ENCODE data around the gene SLC24A4. TPM values are rescaled to one million over a fixed set of nuclear protein-coding genes. Genes with fewer than 3 reads are reported as not detected.

SLC24A4 gene
- total RNA-seq, 3 donors from 2014 or later (not counting 1 experiment from before 2014, with no cell fraction given) = 1.1 to 3.2 (median 2.1) TPM

DNA sequence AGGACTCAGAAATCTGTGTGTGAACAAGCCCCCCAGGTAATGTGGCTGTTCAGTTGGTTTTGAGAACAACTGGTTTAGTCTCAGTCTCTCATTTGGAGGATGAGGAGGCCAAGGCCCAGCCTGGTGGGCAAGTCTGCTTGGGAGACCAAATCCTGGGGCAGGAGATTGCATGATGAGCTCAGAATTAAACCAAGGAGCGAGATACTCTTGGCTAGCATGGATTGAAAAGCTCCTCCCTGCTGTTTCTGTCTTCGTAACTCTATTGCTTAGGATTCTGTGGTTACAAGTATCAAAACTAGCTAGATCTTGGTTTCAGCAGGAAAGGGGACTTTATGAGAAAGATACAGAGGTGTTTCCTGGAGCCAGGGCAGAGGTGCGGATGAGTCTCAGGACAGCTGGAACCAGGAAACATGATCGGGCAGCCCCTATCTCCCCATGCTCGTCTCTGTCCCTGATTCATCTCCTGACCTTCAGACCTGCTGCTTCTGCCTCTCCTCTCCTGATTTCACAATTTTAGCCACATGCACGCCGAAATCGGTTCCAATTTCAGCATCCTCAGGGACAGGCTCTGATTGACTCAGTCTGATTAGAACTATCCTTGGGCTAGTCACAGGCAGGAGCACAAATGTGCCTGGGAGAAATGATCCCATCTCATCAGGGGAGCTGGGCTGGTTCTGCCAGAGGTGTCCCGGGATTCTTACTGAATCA lies 150.4 kb downstream of the SLC24A4 start:
- Histone ChIP-seq H3K4me3 (ENCODE audit: low read length) (no peak overlapping the region), H3K27me3 (ENCODE audit: control insufficient read depth, insufficient read depth, low read length) (no peaks in the 10 kb centered on the region), H3K27ac (ENCODE audit: low read length) (no peak overlapping the region), H3K36me3 (ENCODE audit: control insufficient read depth, insufficient read depth, low read length) (no peaks in the 10 kb centered on the region), H3K4me1 (ENCODE audit: control insufficient read depth, insufficient read depth, low read length) (peaks cover 3% of the 10 kb centered on the region), H3K9me3 (ENCODE audit: control insufficient read depth, insufficient read depth, low read length) (no peaks in the 10 kb centered on the region)
- Mint-ChIP-seq H3K4me3 (no peak overlapping the region), H3K36me3 (no peaks in the 10 kb centered on the region), H3K4me1 (peaks cover 0 to 5% of the 10 kb centered on the region in 2 donors), H3K9me3 (no peaks in the 10 kb centered on the region), H3K27me3 (ENCODE audit: low read depth in 2 of 2) (no peaks in the 10 kb centered on the region), H3K27ac (no peak overlapping the region)
- DNase-seq (no peak), ATAC-seq (no peak)
- intact Hi-C loops (cut with micrococcal nuclease) = no loop called here
- 90% methylated on average over 9 of the region's 9 CpGs for WGBS (ENCODE audit: insufficient coverage)
- no peak for TF ChIP-seq CTCF (IDR thresholded peaks at IDR 0.05)

DNA sequence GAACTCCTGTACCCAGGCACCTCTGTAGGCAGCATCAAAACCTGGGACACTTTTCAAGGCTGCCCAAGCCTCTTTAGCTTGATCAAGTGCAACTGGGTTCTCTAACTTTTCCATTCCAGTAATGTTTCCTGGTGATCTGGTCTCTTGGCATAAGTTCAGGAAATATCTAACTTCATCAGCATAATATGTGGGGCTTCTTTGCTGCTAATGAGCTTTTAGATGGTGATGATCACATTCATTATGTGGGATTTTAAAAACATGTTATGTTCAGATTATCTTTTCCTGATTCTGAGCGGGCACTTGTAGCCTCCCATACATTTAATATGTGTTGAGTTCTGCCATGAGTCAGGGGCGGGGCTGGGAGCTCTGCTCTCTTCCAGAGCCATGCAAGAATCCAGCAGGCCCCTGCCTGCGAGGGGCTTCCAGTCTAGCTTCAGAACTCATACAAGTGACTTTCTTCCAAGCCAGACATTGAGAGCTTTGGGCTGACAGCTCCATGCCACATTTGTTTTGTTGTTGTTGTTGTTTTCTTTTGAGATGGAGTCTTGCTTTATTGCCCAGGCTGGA lies 151.1 kb downstream of the SLC24A4 start:
- Mint-ChIP-seq H3K27ac (no peak overlapping the region), H3K36me3 (no peaks in the 10 kb centered on the region), H3K9me3 (no peaks in the 10 kb centered on the region)

GRCh38 chr14:92475037-92475436 lies 152.1 kb downstream of the SLC24A4 start:
- H3K9me3 ChIP-seq (ENCODE audit: control insufficient read depth, insufficient read depth, low read length) = no peaks in the 10 kb centered on the region
- Mint-ChIP-seq H3K36me3 (no peaks in the 10 kb centered on the region), H3K4me3 (no peak overlapping the region), H3K9me3 (no peaks in the 10 kb centered on the region), H3K27me3 (ENCODE audit: low read depth in 2 of 2) (no peaks in the 10 kb centered on the region), H3K27ac (no peak overlapping the region), H3K4me1 (peaks cover 0 to 5% of the 10 kb centered on the region in 2 donors)
- ATAC-seq = no peak
- no peaks in the 10 kb centered on the region for H3K36me3 ChIP-seq (ENCODE audit: control insufficient read depth, insufficient read depth, low read length)
- intact Hi-C loops (cut with micrococcal nuclease) = no loop called here
- no peak overlapping the region for H3K27ac ChIP-seq (ENCODE audit: low read length)
- WGBS (ENCODE audit: insufficient coverage) = 100% methylated on average over 1 of the region's 1 CpG
- no peak overlapping the region for H3K4me3 ChIP-seq (ENCODE audit: low read length)
- no peak for DNase-seq
- no peak for TF ChIP-seq CTCF (IDR thresholded peaks at IDR 0.05)
- H3K27me3 ChIP-seq (ENCODE audit: control insufficient read depth, insufficient read depth, low read length) = no peaks in the 10 kb centered on the region
- H3K4me1 ChIP-seq (ENCODE audit: control insufficient read depth, insufficient read depth, low read length) = peaks cover 3% of the 10 kb centered on the region

More for the DNA sequence above, 151.1 kb downstream of the SLC24A4 start:
- H3K27me3 ChIP-seq (ENCODE audit: control insufficient read depth, insufficient read depth, low read length) = no peaks in the 10 kb centered on the region
- no peak for ATAC-seq
- TF ChIP-seq CTCF (IDR thresholded peaks at IDR 0.05) = no peak
- peaks cover 0 to 5% of the 10 kb centered on the region in 2 donors for H3K4me1 Mint-ChIP-seq
- H3K4me3 Mint-ChIP-seq = no peak overlapping the region
- DNase-seq = no peak
- H3K27me3 Mint-ChIP-seq (ENCODE audit: low read depth in 2 of 2) = no peaks in the 10 kb centered on the region
- H3K27ac ChIP-seq (ENCODE audit: low read length) = no peak overlapping the region
- intact Hi-C loops (cut with micrococcal nuclease) = no loop called here
- no peak overlapping the region for H3K4me3 ChIP-seq (ENCODE audit: low read length)
- peaks cover 3% of the 10 kb centered on the region for H3K4me1 ChIP-seq (ENCODE audit: control insufficient read depth, insufficient read depth, low read length)
- 95% methylated on average over 2 of the region's 3 CpGs for whole genome bisulfite sequencing (ENCODE audit: insufficient coverage)
- no peaks in the 10 kb centered on the region for H3K9me3 ChIP-seq (ENCODE audit: control insufficient read depth, insufficient read depth, low read length)
- no peaks in the 10 kb centered on the region for H3K36me3 ChIP-seq (ENCODE audit: control insufficient read depth, insufficient read depth, low read length)
